ENCODE results near the gene C2CD4D.
"Not testable (repeated sequence)": the region's sequence is repeated elsewhere in the genome, so short reads cannot be mapped to it uniquely, and the experiment has no call there.

Gene C2CD4D

DNA sequence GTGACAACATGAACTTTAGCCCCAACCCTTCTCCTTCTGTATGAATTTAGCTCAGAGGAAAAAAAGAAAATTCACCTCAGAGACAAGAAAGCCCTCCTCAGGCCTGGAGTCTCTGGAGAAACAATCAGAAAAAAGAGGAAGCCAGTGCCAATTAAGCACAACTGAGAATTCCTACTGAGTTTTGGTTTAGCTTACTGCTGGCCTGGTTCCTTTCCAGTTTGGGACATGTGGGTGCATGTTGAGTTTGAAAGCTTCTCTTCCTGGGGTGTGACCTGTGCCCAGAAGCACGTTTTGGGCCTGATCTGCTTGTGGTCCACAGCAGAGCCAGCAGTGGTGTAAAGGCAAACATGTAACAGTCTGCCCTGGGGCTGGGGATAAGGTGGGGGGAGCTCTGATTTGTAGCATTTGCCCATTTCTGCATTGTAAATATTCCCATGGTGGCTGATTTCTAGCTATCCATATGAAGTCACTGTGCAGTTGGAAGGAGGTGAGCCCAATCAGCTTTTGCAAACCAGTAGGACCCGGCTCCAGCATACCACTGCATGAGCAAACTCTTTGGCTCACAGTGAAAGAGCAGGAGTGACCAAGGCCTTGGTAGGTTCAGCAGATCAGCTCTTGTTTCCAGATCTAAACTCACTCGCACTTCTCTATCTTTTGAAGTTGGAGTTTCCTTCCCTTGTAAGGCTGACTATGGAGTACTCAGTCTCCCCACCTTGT lies 18.6 kb upstream of the C2CD4D start:
- DNase-seq: no peak

DNA sequence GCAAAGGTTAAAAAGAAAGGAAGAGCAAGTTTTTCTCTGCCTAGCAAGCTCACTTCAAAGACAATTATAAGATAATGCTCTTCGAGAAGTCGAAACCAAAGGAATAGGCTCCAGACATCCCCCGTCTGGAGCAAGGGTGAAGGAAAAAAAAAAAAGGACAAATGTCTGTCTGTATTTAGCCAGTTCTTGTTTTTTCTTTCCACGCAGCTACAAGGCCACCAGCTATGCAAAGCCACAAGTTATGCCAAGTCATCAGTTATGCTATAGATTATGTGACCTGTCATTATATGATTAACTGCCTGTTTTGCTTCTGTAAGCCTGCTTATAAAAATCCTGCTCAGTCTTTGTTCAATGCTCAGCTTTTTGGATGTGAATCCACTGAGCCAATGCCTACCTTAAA lies 16.3 kb upstream of the C2CD4D start:
- no peak for DNase-seq

DNA sequence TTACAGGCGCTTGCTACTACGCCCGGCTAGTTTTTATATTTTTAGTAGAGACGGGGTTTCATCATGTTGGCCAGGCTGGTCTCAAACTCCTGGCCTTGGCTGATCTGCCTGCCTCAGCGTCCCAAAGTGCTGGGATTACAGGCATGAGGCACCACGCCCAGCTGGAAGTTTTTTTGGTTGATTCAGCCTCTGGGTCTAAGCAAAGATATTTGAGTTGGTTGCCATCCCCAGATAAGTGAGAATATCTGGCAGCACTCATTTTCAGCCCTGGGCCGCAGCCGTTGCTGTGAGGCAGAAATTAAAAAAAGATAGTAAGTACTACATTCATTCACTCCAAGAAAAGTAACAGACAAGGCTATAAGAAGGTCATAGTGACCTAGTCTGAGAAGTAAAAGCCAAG lies 15.9 kb upstream of the C2CD4D start:
- not testable (repeated sequence) for DNase-seq

DNA sequence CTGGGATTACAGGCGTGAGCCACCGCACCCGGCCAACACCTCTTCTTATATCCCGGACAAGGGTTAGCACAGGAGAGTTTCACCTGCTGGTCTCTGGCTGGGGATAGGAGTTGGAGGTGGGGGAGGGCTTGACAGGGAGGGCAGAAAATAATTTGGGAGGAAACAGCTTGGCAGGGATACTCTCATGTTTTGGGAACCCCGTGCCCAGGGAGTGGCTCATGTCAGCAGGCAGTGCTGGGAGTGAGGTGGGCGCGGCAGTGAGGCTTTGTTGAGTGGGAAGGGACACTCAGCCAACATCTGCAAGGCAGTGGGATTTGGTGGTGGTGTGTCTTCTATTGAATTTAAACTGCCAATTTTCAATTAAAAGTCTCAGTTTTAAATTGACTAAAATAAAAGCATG lies 15.0 kb upstream of the C2CD4D start:
- no peak for DNase-seq

DNA sequence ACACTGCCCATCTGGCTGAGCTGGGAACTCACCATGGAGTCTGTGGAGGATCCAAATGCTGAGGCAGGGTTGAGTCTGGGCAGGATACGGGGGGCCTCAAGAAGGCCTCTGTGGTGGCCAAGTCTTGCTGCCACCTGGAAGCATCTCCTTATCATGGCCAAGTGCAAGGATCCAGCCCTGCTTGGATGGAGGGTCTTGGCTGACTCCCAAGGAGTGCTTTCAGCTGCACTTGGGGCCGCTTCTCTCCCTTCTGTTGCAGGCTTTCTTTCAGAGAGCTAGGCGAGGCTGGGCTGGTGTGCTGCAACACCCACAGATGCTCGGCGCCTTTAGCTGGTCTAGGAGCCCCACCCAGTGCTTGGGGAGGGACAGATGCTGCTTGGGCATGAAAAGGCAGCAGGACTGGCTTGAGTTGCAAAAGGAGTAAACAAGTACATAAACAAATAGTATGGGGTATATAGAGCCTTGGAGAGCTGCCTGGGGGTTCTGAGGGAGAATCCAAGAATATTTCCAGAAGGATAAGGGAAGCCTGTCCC lies 13.9 kb upstream of the C2CD4D start, which contains the start of gene THEM5:
Gene THEM5 (minus strand): TSS at position 302 of the 533 bp plus-strand sequence. CDS start 147 bp downstream, at position 155.
- no peak for DNase-seq

DNA sequence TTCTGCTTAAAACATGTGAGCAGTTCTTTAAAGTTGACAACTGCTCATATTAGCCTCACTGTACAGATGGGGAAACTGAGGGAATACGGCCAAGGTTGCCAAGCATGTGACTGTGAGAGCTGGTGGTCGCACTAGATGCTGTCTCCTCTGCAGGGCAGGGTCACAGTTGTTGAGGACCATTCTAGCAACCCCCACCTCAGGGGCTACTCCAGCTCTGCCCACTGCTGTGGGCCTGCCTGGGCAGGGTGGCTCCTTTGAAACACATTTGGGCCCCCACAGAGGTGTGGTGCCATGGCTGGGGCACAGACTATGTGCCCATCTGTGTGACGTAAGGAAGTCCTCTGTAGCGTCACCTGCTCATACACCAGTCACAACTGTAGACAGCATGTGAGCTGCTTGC lies 13.1 kb upstream of the C2CD4D start:
- no peak for DNase-seq

DNA sequence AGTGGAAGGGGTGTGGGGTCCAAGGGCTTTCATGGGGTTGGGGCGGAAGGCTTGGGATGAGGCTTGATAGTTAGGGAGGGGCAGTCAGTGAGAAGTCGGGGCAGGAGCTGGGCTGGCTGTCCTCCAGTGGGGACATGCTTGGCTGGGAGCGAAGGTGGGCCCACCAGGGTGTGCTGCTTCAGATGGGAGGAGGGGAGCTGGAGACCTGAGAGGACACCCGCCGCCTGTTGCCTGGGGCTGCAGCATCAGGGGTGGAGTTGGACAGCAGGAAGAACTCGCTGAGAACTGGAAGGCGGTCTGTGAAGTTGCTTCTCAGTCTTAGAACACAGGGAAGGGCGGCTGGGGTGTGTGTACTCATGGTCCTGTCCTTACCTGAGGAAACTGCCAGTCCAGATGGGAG lies 12.3 kb upstream of the C2CD4D start:
- no peak for DNase-seq

DNA sequence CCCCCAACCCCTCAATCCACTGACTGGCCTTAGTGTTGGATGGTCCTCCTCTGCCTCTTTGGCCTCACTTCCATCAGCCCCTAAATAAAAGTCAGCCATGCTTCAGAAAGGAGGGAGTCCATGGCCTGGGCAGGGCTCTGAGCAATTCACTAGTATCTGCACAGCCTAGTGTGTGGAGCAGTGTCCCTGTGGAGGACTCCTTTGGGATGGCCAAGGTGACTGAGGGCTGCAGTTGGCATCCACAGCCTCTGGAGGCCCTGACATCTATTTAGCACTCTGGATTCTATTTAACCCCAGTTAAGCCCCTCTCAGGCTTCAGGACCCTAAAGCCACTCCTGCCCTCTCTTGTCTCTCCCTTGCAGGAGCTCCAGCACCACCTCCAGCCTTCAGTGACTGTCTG lies 10.3 kb upstream of the C2CD4D start:
- DNase-seq: no peak

DNA sequence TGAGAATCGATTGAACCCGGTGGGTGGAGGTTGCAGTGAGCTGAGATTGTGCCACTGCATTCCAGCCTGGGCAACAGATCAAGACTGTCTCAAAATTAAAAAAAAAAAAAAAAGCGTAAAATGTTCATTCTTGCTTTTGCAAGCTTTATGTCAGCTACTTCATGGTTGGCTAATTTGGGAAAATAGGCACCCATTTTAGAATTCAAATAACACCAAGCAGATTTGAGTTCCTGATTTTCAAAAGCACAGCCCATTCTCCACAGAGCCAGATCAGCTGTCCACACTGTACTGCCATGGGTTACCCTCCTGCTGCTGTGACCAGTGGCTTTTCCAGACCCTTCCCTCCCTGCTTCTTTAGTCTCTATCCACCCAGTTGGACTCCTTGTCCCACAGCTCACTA lies 9.5 kb upstream of the C2CD4D start:
- DNase-seq: no peak

DNA sequence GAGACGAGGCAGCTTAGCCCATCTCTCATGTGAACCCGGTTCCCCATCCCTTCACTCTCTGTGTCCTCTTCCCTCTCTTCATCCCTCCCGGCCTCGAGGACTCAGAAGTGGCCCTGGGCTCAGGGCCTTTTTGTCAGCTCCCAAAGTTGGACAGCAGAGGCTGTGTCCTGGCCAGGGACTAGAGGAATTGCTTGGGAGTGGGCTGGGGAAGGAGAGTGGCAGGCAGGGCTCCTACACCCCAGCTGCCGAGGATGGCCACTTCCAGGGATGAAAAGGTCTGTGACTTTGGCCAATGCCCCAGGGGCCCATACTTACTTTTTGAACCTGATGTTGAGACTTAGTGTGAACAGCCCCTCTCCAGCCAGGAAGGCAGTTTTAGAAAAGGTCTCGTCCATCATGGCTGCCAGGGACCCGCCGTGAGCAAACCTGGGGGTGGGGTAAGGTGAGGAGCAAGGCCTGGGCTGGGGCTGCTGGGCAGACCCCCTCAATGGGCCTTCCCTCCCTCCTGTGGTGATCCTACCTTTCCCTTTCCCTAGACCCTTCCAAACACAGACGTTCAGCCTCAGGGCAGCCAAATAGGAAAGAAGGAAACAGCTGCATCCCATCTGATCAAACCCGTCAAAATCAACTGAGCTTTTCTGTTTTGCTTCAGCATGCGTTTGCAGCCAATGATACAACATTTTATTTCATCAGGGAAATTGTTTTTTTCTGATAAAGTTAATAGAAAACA lies 8.4 kb upstream of the C2CD4D start:
- DNase-seq: no peak

DNA sequence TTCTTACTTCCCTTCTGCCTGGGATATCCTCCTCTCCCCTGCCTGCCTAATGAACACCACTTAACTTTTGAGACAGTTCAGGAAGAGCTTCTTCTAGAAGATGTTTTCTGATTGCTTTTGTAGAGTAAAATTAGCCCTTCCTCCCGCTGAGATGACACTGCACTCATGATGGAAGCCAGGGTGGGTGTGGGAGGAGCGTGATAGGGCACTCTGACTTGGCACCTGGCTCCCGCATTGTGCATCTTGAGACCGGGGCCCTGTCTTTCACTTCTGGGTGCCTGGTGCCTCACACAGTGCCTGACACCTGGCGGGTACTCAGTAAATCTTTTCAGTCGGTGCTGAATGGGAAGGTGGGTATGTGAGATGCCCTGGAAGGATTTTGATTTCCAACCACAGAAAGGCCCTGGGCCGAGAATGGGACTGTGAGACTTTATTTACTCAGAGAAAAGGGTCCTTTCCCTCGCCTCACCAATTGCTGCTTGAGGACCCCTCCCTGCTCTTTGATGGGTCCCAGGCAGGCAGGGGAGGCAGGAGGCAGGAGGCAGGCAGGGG lies 7.1 kb upstream of the C2CD4D start:
- no peak for DNase-seq

DNA sequence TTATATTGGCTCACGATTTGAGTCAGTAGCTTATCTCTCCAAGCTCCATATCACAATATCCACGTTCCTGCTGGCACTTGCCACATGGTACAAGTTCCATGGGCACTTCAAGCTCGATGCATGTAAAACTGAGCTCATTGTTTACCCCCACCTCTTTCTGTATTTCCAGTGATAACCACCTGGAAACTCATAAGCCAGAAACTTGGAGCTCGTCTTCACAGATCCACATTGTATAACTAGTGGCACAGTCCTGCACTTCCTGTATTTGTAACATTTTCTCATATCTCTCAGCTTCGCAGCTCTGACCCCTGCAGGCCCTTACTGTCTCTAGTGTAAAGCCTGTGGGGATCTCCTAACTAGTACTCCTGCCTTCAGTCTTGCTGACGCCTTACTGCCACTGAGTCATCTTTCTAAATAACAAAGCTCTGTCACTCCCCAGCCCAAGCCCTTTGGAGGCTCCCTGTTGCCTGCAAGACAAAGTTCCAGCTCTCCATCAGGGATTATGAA lies 6.5 kb upstream of the C2CD4D start:
- no peak for DNase-seq

DNA sequence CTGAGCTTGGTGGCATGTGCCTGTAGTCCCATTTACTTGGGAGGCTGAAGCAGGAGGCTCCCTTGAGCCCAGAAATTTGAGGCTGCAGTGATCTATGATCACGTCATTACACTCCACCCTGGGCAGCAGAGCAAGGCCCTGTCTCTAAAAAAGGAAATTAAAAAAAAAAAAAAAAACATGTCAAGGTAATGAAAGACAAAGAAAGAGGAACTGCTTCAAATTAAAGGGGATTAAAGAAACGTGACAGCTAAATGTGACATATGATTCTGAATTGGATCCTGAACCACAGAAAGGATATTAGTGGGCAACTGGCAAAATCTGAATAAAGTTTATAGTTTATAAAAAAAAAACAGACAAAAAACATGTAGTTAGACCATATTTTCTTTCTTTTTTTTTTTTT lies 3.8 kb upstream of the C2CD4D start:
- no peak for DNase-seq

DNA sequence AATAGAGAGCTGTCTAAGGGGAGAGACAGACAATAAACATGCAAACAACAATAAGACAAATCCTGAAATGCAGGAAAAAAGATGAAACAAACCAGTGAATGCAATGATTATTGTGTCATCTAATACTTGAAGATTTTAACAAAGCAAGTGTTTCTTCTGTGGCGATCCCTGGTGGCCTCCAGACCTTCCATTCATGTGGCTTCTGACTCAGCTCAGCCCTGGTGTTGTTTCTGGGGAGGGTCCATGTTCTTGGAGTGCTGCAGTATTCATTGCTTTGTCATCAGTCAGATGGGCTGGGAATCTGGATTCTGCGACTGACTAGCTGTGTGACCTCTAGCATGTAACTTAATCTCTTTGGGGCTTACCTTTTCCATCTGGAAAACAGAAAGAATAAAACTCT lies 1.5 kb upstream of the C2CD4D start:
- no peak for DNase-seq

DNA sequence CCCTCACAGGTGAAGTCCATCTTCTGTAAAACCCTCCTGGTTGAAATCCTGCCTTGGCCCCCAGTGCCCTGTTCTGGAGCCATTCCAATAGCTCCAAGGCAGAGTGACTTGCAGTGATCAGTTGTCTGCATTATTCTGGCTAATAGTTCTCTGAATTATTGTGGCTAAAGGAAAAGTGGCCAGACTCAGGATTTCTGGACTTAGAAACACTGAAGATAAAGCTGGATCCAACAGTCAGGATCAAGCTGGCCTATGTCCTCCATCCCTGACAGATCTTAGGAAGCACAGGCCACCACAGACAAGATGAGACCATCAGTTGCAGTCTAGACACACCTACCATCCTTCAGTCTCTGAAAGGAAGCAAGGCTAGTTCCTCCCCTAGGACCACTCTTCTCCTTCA lies 801 bp upstream of the C2CD4D start:
- DNase-seq: no peak

DNA sequence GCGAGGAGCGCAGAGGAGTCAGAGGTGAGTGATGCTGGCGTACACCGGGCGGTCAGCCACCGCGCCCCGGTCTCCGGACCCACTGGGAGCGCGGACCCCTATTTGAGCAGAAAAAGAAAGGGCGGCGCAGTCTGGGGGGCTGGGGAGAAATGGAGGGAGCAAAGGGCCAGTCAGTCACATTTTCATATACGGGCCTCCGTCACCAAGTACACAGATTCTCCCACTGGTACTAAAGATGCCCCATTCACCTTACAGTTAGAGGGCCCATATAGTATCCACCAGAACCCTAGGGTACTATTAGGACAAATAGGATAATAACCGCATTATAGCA lies 573 bp downstream of the C2CD4D start:
- DNase-seq: no peak

DNA sequence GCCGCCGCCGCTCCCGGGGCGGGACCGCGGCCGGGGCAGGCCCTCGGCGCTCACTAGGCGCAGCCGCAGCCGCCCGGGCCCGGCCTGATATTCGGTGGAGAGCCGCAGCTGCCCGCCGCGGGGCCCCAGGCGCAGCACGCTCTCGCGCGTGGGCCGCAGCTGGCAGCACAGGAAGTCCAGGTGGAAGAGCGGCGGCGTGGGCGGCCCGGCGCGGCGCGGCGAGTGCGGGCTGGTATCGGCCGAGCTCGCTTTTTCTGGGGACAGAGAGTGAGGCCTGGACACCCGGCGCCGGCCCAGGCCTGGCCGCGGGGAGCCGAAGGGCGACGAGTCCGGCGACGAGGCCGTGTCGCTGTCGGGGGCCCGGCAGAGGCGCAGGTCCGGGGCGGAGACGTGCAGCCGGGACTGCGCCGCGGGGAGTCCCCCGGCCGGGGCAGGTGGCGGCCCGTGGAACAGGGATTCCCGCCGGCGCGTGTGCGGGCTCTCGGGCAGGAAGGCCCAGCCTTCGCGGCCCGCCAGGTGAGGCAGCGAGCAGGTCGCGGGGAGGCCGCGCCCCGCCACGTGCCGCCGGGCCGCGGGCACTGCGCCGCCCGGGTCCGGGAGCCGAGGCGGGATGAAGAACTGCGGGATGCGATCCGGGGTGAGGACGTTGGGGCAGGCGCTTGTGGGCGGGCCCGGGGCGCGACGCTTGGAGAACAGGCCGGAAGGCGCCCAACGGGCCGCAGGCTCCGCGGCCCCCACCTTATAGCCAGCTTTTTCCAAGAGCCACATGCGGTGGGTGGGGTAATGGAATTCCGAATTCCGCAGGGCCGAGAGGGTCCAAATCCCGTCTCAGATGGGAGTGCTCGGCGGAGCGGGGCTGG lies 1.2 kb downstream of the C2CD4D start:
- peak; percentile 43 for DNase-seq

DNA sequence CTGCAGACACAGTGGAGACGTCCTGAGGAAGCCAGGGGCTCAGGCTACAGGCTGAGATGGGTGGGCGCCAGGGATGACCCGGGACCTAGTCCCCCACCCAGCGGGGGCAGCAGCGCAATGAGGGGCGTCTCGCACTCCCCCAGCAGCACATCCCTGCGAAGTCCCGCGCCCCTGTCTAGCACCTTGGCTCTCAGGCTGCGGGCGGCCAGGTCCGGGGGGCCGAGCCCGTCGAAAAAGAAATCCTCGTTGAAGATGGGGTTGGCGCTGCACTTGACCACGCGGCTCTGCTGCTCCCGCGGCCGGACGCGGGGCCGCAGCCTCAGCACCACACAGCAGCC lies 1.8 kb downstream of the C2CD4D start:
- no peak for DNase-seq

DNA sequence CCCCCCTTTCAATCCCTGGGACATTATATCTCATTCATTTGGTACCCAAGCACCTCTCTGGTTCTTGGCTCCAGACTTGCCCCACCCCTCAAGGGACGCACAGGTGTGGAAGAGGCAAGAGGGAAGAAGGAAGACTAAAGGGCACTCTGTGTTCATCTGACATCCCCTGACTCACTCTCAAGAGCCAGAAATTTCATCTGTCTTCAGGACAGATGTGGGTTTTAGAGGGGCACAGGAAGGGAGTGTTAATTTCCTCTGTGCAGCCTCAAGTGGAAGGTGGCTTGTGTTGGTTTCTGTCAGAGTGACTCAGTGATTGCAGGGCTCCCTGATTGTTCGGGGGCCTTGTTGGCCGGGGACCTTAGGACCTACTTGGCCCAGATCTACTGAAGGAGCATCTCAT lies 2.4 kb downstream of the C2CD4D start:
- DNase-seq: no peak

DNA sequence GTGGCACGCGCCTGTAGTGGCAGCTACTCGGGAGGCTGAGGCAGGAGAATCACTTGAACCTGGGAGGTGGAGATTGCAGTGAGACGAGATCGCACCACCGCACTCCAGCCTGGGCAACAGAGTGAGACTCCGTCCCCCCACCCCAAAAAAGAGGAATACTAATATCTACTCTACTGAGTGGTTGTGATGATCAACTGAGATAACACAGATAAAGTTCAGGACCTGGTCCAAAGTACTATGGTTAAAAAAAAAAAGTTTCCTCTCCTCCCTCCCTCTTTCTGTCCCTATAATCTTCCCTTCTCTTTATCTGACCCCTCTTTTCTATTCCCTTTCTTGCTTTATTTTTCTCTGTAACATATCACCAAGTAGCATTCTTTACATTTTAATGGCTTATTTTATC lies 4.0 kb downstream of the C2CD4D start:
- no peak for DNase-seq

DNA sequence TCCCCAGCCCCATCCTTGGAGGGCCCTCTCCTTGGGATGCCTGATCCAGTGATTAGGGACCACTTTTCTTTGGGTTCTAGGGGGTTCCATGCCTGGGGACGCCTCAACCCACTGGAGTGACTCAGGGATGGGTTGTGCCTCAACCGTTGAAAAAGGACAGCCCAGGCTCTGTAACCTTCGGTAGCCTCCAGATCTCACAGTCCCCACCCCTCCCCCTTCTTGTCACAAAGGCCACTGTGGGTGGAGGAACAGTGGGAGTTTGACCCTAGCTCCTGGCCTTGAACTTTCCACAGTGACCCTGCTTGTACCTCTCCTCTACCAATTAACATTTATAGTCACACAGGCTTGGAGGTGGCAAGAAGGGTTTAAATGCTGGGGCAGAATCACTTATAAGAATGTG lies 5.4 kb downstream of the C2CD4D start:
- DNase-seq: no peak

DNA sequence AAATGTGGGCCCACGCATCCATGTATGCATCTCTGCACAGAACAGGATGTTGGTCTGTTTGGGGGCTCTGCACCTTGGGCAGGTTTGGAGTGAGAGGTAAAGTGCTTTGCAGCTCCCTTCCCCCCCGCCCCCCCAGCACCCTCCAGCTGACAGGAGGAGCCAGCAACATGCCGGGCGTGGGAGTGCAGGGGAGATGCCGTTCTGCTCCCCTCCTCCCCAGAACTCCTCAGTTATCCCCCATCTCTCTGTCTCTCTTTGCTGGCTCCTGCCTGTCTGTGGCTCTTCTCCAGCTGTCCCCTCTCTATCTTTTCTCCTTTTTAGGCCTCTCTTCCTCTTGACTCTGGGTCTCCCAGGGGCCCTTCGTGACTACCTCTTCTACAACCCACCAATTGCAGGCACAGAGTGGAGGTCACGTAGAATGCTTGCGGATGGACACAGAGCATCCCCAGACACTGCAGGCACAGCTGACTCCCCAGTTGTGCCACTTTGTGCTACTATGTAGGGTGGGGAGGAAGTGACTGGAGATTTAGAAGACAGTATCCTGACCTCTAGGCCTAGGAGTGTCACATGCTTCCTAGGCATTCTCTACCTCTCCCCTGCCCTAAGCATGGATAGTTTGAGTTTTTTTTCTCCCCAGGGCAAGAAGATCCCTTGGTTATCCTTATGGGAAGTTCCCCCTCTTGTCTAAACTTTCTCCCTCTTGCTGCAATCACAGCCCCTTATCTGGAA lies 6.3 kb downstream of the C2CD4D start:
- no peak for DNase-seq
